ENCODE measurements around the gene TMA7.
"Not testable (repeated sequence)": the region's sequence is repeated elsewhere in the genome, so short reads cannot be mapped to it uniquely, and the experiment has no call there.

TMA7 gene

GRCh38 chr3:48400824-48401433 lies 39.1 kb upstream of the TMA7 start:
- H2BK15ac ChIP-seq (ENCODE audit: low read depth, poor library complexity, severe bottlenecking): no peak overlapping the region
- H3K23ac ChIP-seq (ENCODE audit: low read length in 2 of 2): no peak overlapping the region
- no peak overlapping the region for H3K4me3 ChIP-seq (ENCODE audit: insufficient read depth in 1 of 2, low read depth in 1 of 2, low read length in 2 of 2)
- no peak overlapping the region for H3K4ac ChIP-seq (ENCODE audit: low read depth in 1 of 2, low read length in 2 of 2)
- H2AK5ac ChIP-seq (ENCODE audit: low read length, severe bottlenecking): no peak overlapping the region
- H4K8ac ChIP-seq (ENCODE audit: low read length): no peak overlapping the region
- no peak overlapping the region for H2BK5ac ChIP-seq (ENCODE audit: low read depth, low read length, poor library complexity, severe bottlenecking)
- H3K14ac ChIP-seq (ENCODE audit: low read length in 2 of 2): no peak overlapping the region
- H3K27ac ChIP-seq (ENCODE audit: low read length, poor library complexity, severe bottlenecking): no peak overlapping the region
- no peaks in the 10 kb centered on the region for H3K9me3 ChIP-seq (ENCODE audit: control insufficient read depth, low read length)
- no peak overlapping the region for H4K91ac ChIP-seq (ENCODE audit: low read length)
- peaks cover 8% of the 10 kb centered on the region for H3K4me1 ChIP-seq (ENCODE audit: control insufficient read depth, insufficient read depth, low read depth, low read length)
- H3K9ac ChIP-seq (ENCODE audit: low read length): no peak overlapping the region
- H3K18ac ChIP-seq (ENCODE audit: low read depth in 1 of 2, low read length in 2 of 2): no peak overlapping the region
- no peaks in the 10 kb centered on the region for H3K79me1 ChIP-seq (replicated peaks; ENCODE audit: low read length, poor library complexity, severe bottlenecking)
- no peak overlapping the region for H2AFZ ChIP-seq (ENCODE audit: low read depth, low read length)
- H3K27me3 ChIP-seq (ENCODE audit: control insufficient read depth in 1 of 2, insufficient read depth in 1 of 2, low read length in 2 of 2): peaks cover 16 to 21% of the 10 kb centered on the region in 2 experiments
- DNase-seq: peak; percentile 63
- no peak overlapping the region for H2BK12ac ChIP-seq (ENCODE audit: low read length in 2 of 2)
- 64% methylated on average over 6 of the region's 6 CpGs for WGBS
- no peak overlapping the region for H2BK120ac ChIP-seq (ENCODE audit: low read depth, low read length)
- peaks cover 25 to 34% of the 10 kb centered on the region in 2 experiments for H3K36me3 ChIP-seq (ENCODE audit: control insufficient read depth in 1 of 2, insufficient read depth in 2 of 2, low read depth in 1 of 2, low read length in 2 of 2)
- no peak overlapping the region for H3K4me2 ChIP-seq (ENCODE audit: low read length, poor library complexity, severe bottlenecking)

GRCh38 chr3:48401434-48401901 lies 38.6 kb upstream of the TMA7 start:
- not testable (repeated sequence) for H2BK15ac ChIP-seq (ENCODE audit: low read depth, poor library complexity, severe bottlenecking); DNase-seq
- 98% methylated on average over 12 of the region's 12 CpGs for WGBS

GRCh38 chr3:48402281-48402732 lies 37.8 kb upstream of the TMA7 start:
- H3K36me3 ChIP-seq (ENCODE audit: control insufficient read depth in 1 of 2, insufficient read depth in 2 of 2, low read depth in 1 of 2, low read length in 2 of 2): peaks cover 39 to 47% of the 10 kb centered on the region in 2 experiments

More at GRCh38 chr3:48401434-48401901, 38.6 kb upstream of the TMA7 start:
- H3K27ac ChIP-seq (ENCODE audit: low read length, poor library complexity, severe bottlenecking); H3K9me3 ChIP-seq (ENCODE audit: control insufficient read depth, low read length); H3K4ac ChIP-seq (ENCODE audit: low read depth in 1 of 2, low read length in 2 of 2); H3K4me3 ChIP-seq (ENCODE audit: insufficient read depth in 1 of 2, low read depth in 1 of 2, low read length in 2 of 2); H2BK12ac ChIP-seq (ENCODE audit: low read length in 2 of 2); H3K23ac ChIP-seq (ENCODE audit: low read length in 2 of 2); H3K14ac ChIP-seq (ENCODE audit: low read length in 2 of 2); H3K79me1 ChIP-seq (replicated peaks; ENCODE audit: low read length, poor library complexity, severe bottlenecking); H4K91ac ChIP-seq (ENCODE audit: low read length); H3K18ac ChIP-seq (ENCODE audit: low read depth in 1 of 2, low read length in 2 of 2); H2BK5ac ChIP-seq (ENCODE audit: low read depth, low read length, poor library complexity, severe bottlenecking); H2AK5ac ChIP-seq (ENCODE audit: low read length, severe bottlenecking); H4K8ac ChIP-seq (ENCODE audit: low read length); H2BK120ac ChIP-seq (ENCODE audit: low read depth, low read length); H3K4me1 ChIP-seq (ENCODE audit: control insufficient read depth, insufficient read depth, low read depth, low read length); H3K4me2 ChIP-seq (ENCODE audit: low read length, poor library complexity, severe bottlenecking); H2AFZ ChIP-seq (ENCODE audit: low read depth, low read length): not testable (repeated sequence)
- Histone ChIP-seq H3K36me3 (ENCODE audit: control insufficient read depth in 1 of 2, insufficient read depth in 2 of 2, low read depth in 1 of 2, low read length in 2 of 2) (peaks cover 30 to 38% of the 10 kb centered on the region in 2 experiments), H3K9ac (ENCODE audit: low read length) (peak overlapping the region; percentile 64), H3K27me3 (ENCODE audit: control insufficient read depth in 1 of 2, insufficient read depth in 1 of 2, low read length in 2 of 2) (peaks cover 16 to 20% of the 10 kb centered on the region in 2 experiments)

GRCh38 chr3:48402907-48403306 lies 37.1 kb upstream of the TMA7 start:
- DNase-seq: no peak
- Histone ChIP-seq H2BK15ac (ENCODE audit: low read depth, poor library complexity, severe bottlenecking) (no peak overlapping the region), H3K4me2 (ENCODE audit: low read length, poor library complexity, severe bottlenecking) (no peak overlapping the region), H3K18ac (ENCODE audit: low read depth in 1 of 2, low read length in 2 of 2) (no peak overlapping the region), H3K4me1 (ENCODE audit: control insufficient read depth, insufficient read depth, low read depth, low read length) (peaks cover 8% of the 10 kb centered on the region), H3K4me3 (ENCODE audit: insufficient read depth in 1 of 2, low read depth in 1 of 2, low read length in 2 of 2) (no peak overlapping the region), H3K9me3 (ENCODE audit: control insufficient read depth, low read length) (no peaks in the 10 kb centered on the region), H4K8ac (ENCODE audit: low read length) (no peak overlapping the region), H3K4ac (ENCODE audit: low read depth in 1 of 2, low read length in 2 of 2) (no peak overlapping the region), H2BK12ac (ENCODE audit: low read length in 2 of 2) (no peak overlapping the region), H3K14ac (ENCODE audit: low read length in 2 of 2) (no peak overlapping the region), H3K79me1 (replicated peaks; ENCODE audit: low read length, poor library complexity, severe bottlenecking) (no peaks in the 10 kb centered on the region), H3K27ac (ENCODE audit: low read length, poor library complexity, severe bottlenecking) (no peak overlapping the region), H3K9ac (ENCODE audit: low read length) (no peak overlapping the region), H3K23ac (ENCODE audit: low read length in 2 of 2) (no peak overlapping the region), H4K91ac (ENCODE audit: low read length) (no peak overlapping the region), H2BK120ac (ENCODE audit: low read depth, low read length) (no peak overlapping the region), H3K27me3 (ENCODE audit: control insufficient read depth in 1 of 2, insufficient read depth in 1 of 2, low read length in 2 of 2) (peaks cover 13 to 14% of the 10 kb centered on the region in 2 experiments), H2AK5ac (ENCODE audit: low read length, severe bottlenecking) (no peak overlapping the region), H2AFZ (ENCODE audit: low read depth, low read length) (no peak overlapping the region), H3K36me3 (ENCODE audit: control insufficient read depth in 1 of 2, insufficient read depth in 2 of 2, low read depth in 1 of 2, low read length in 2 of 2) (peaks cover 41 to 53% of the 10 kb centered on the region in 2 experiments), H2BK5ac (ENCODE audit: low read depth, low read length, poor library complexity, severe bottlenecking) (no peak overlapping the region)
- WGBS: 77% methylated on average over 3 of the region's 3 CpGs

More at GRCh38 chr3:48402281-48402732, 37.8 kb upstream of the TMA7 start:
- Histone ChIP-seq H4K91ac (ENCODE audit: low read length) (no peak overlapping the region), H3K4me3 (ENCODE audit: insufficient read depth in 1 of 2, low read depth in 1 of 2, low read length in 2 of 2) (no peak overlapping the region), H3K4me2 (ENCODE audit: low read length, poor library complexity, severe bottlenecking) (no peak overlapping the region), H3K9me3 (ENCODE audit: control insufficient read depth, low read length) (no peaks in the 10 kb centered on the region), H2AFZ (ENCODE audit: low read depth, low read length) (no peak overlapping the region), H3K9ac (ENCODE audit: low read length) (peak overlapping the region; percentile 64), H2BK5ac (ENCODE audit: low read depth, low read length, poor library complexity, severe bottlenecking) (no peak overlapping the region), H2BK120ac (ENCODE audit: low read depth, low read length) (no peak overlapping the region), H2BK12ac (ENCODE audit: low read length in 2 of 2) (no peak overlapping the region), H2AK5ac (ENCODE audit: low read length, severe bottlenecking) (no peak overlapping the region), H3K18ac (ENCODE audit: low read depth in 1 of 2, low read length in 2 of 2) (no peak overlapping the region), H3K4me1 (ENCODE audit: control insufficient read depth, insufficient read depth, low read depth, low read length) (peaks cover 8% of the 10 kb centered on the region), H2BK15ac (ENCODE audit: low read depth, poor library complexity, severe bottlenecking) (no peak overlapping the region), H3K14ac (ENCODE audit: low read length in 2 of 2) (no peak overlapping the region), H3K27me3 (ENCODE audit: control insufficient read depth in 1 of 2, insufficient read depth in 1 of 2, low read length in 2 of 2) (peaks cover 16 to 20% of the 10 kb centered on the region in 2 experiments), H3K27ac (ENCODE audit: low read length, poor library complexity, severe bottlenecking) (no peak overlapping the region), H3K23ac (ENCODE audit: low read length in 2 of 2) (no peak overlapping the region), H3K4ac (ENCODE audit: low read depth in 1 of 2, low read length in 2 of 2) (no peak overlapping the region), H4K8ac (ENCODE audit: low read length) (no peak overlapping the region), H3K79me1 (replicated peaks; ENCODE audit: low read length, poor library complexity, severe bottlenecking) (no peaks in the 10 kb centered on the region)
- WGBS: 37% methylated on average over 8 of the region's 8 CpGs
- DNase-seq: peak; percentile 81
